Mucosa of descending colon (tissue), 3 donors: ENCODE data around the gene THSD1. TPM values are rescaled to one million over a fixed set of nuclear protein-coding genes. Genes with fewer than 3 reads are reported as not detected.

Experiments used
- ATAC-seq: fragments of 200-7000 bp; cut with Tn5 transposase; one replicate; pipeline ENCODE4 v1.9.1; 2020; ENCODE audit warnings: mild to moderate bottlenecking, moderate library complexity
- DNase-seq, 3 donors: peaks; one replicate each; pipeline ENCODE4 v3.0.0-alpha.2; 2020
- H3K36me3 ChIP-seq: fragments of 200-600 bp; one replicate; pipeline ENCODE4 v1.8.0; 2021; ENCODE audit warnings: low read depth, mild to moderate bottlenecking
- H3K4me1 ChIP-seq: fragments of 200-600 bp; one replicate; pipeline ENCODE4 v1.8.0; 2021; ENCODE audit warnings: low read depth, mild to moderate bottlenecking
- H3K4me3 ChIP-seq: fragments of 200-600 bp; one replicate; pipeline ENCODE4 v1.8.0; 2021; ENCODE audit warnings: mild to moderate bottlenecking
- H3K9me3 ChIP-seq: fragments of 200-600 bp; one replicate; pipeline ENCODE4 v1.8.0; 2021; ENCODE audit warnings: mild to moderate bottlenecking
- CTCF ChIP-seq: fragments of 200-600 bp; IDR thresholded peaks from one replicate; pipeline ENCODE4 v1.8.0; 2022; ENCODE audit warnings: antibody characterized with exemption, mild to moderate bottlenecking
- intact Hi-C, 2 donors: fragments of 100-400 bp; cut with DNase I in 1 of 2; cut with micrococcal nuclease in 1 of 2; formaldehyde crosslinking; loops; one replicate each; pipeline versions ENCODE4 v1.11.0 to v1.11.1; 2022; cut with DNase I, micrococcal nuclease
- long read RNA-seq, 2 donors: library from polyadenylated mRNA; unstranded; transcript quantifications; one replicate each; pipeline ENCODE4 v2.0.0, GENCODE V29; 2019 to 2021
- total RNA-seq, 3 donors: library from RNA; stranded (reverse); fragmentation: NEBNext Ultra II Directional in 2 of 3; extraction: Animal tissue kit (Norgen Biotek cat#: 25700) in 2 of 3; gene quantifications; one replicate each; pipeline versions ENCODE4 v1.2.1 to v1.2.4, GENCODE V29; 2021 to 2023
- donor health status: DM: no; HTN: no; CAD: no; lungs with moderate emphysema.
- donor health status: DM: no; HTN: no; CAD: no.
- donor health status: DM: no; HTN: yes; CAD: no.

THSD1 gene, protein sequence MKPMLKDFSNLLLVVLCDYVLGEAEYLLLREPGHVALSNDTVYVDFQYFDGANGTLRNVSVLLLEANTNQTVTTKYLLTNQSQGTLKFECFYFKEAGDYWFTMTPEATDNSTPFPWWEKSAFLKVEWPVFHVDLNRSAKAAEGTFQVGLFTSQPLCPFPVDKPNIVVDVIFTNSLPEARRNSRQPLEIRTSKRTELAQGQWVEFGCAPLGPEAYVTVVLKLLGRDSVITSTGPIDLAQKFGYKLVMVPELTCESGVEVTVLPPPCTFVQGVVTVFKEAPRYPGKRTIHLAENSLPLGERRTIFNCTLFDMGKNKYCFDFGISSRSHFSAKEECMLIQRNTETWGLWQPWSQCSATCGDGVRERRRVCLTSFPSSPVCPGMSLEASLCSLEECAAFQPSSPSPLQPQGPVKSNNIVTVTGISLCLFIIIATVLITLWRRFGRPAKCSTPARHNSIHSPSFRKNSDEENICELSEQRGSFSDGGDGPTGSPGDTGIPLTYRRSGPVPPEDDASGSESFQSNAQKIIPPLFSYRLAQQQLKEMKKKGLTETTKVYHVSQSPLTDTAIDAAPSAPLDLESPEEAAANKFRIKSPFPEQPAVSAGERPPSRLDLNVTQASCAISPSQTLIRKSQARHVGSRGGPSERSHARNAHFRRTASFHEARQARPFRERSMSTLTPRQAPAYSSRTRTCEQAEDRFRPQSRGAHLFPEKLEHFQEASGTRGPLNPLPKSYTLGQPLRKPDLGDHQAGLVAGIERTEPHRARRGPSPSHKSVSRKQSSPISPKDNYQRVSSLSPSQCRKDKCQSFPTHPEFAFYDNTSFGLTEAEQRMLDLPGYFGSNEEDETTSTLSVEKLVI
- total RNA-seq = 1 to 10 TPM; 1.2 to 3.2 (median 2.0) TPM
- long read RNA-seq, donor 1, partial matches to known transcripts = 2 of 4 reads
- long read RNA-seq, donor 1, other reads (novel, unspliced or antisense) = 0 of 4 reads
- long read RNA-seq, donor 2, partial matches to known transcripts = 0 of 2 reads
- long read RNA-seq, donor 2, other reads (novel, unspliced or antisense) = 1 of 2 reads

GRCh38 chr13:52405767-52406494 is at the start of gene THSD1:
TSS of gene THSD1 (minus strand) at chr13:52406172. CDS start at chr13:52402600, 3,572 bp downstream.
- no peak for TF ChIP-seq CTCF
- H3K4me3 ChIP-seq = no peak within 1 kb of the TSS
- peak; percentile 33 to 63 (median 51) for DNase-seq
- H3K36me3 ChIP-seq = no peaks in the 10 kb centered on the region
- H3K9me3 ChIP-seq = no peaks in the 10 kb centered on the region
- peak; percentile 72 for ATAC-seq
- intact Hi-C loops = no loop called here
- peaks cover 13% of the 10 kb centered on the region for H3K4me1 ChIP-seq

- intact Hi-C loops = loop anchor here in 1 of 2 donors (10.0 kb wide), 1 partner anchor 111 kb away; no protein-coding TSS in a partner anchor
- Histone ChIP-seq H3K9me3 (no peaks in the 10 kb centered on the region), H3K4me3 (peak overlapping the region; percentile 68), H3K36me3 (no peaks in the 10 kb centered on the region), H3K4me1 (peaks cover 10% of the 10 kb centered on the region)
- peak; percentile 80 to 84 (median 83) for DNase-seq
- ATAC-seq = peak; percentile 65
- TF ChIP-seq CTCF = no peak
These were observed 49.7 kb upstream of the THSD1 start for GRCh38 chr13:52455677-52456041.

- Histone ChIP-seq H3K4me1 (peaks cover 10% of the 10 kb centered on the region), H3K9me3 (no peaks in the 10 kb centered on the region), H3K4me3 (peak within 1 kb of the TSS; percentile 68), H3K36me3 (no peaks in the 10 kb centered on the region)
- intact Hi-C loops = loop anchor here in 1 of 2 donors (10.0 kb wide), 1 partner anchor 110 kb away; no protein-coding TSS in a partner anchor
- no peak for TF ChIP-seq CTCF
- DNase-seq (peak; percentile 95 to 97 (median 96)), ATAC-seq (peak; percentile 89)
These were observed 49.1 kb upstream of the THSD1 start, which contains the start of gene CKAP2 for GRCh38 chr13:52454820-52455676. TSS of gene CKAP2 (plus strand) at chr13:52455478. CDS start at chr13:52455557, 79 bp downstream.

GRCh38 chr13:52454459-52454819 is 48.5 kb upstream of the THSD1 start:
- ATAC-seq = peak; percentile 1
- H3K4me1 ChIP-seq = peaks cover 11% of the 10 kb centered on the region
- DNase-seq = peak in 2 of 3 donors; percentile 36 to 37
- H3K9me3 ChIP-seq = no peaks in the 10 kb centered on the region
- intact Hi-C loops = loop anchor here in 1 of 2 donors (10.0 kb wide), 1 partner anchor 110 kb away; no protein-coding TSS in a partner anchor
- H3K36me3 ChIP-seq = no peaks in the 10 kb centered on the region
- H3K4me3 ChIP-seq = peak overlapping the region; percentile 68
- TF ChIP-seq CTCF = no peak
